Pulmonary artery endothelial cell (primary cell): ENCODE data around the gene TSPEAR. TPM values are rescaled to one million over a fixed set of nuclear protein-coding genes. Genes with fewer than 3 reads are reported as not detected.
"Not testable (repeated sequence)": the region's sequence is repeated elsewhere in the genome, so short reads cannot be mapped to it uniquely, and the experiment has no call there.

Experiments used
- DNase-seq: peaks from one replicate; pipeline ENCODE4 v3.0.0-alpha.2; 2011; ENCODE audit warnings: low read depth, low spot score
- total RNA-seq: library from RNA; depleted of rRNA; stranded (reverse); fragments of >200 nt; gene quantifications from 2 replicates; pipeline ENCODE4 v1.2.3, GENCODE V29; 2014

The TSPEAR gene
- total RNA-seq, 1 donor from 2014 or later: not detected

- DNase-seq: no peak
Measured at GRCh38 chr21:44592446-44593311, 118.7 kb downstream of the TSPEAR start, which contains the start of gene KRTAP10-6. KRTAP10-6 (minus strand) TSS chr21:44592505; CDS start chr21:44592484, 21 bp downstream.

GRCh38 chr21:44591801-44592130 is 119.6 kb downstream of the TSPEAR start:
- DNase-seq: not testable (repeated sequence)

- DNase-seq: not testable (repeated sequence)
Measured at GRCh38 chr21:44590897-44591800, 120.2 kb downstream of the TSPEAR start.

- no peak for DNase-seq
Measured at GRCh38 chr21:44590311-44590721, 121.1 kb downstream of the TSPEAR start.

- DNase-seq: no peak
Measured at GRCh38 chr21:44589586-44590305, 121.6 kb downstream of the TSPEAR start.

GRCh38 chr21:44589094-44589493 is 122.3 kb downstream of the TSPEAR start:
- DNase-seq: no peak

- no peak for DNase-seq
Measured at GRCh38 chr21:44585892-44586291, 125.5 kb downstream of the TSPEAR start.

- no peak for DNase-seq
Measured at GRCh38 chr21:44583800-44584147, 127.6 kb downstream of the TSPEAR start.

GRCh38 chr21:44583089-44583799 is 128.1 kb downstream of the TSPEAR start:
- no peak for DNase-seq

- DNase-seq: no peak
Measured at GRCh38 chr21:44582055-44582454, 129.3 kb downstream of the TSPEAR start.

GRCh38 chr21:44581158-44581557 is 130.2 kb downstream of the TSPEAR start:
- no peak for DNase-seq

- not testable (repeated sequence) for DNase-seq
Measured at GRCh38 chr21:44580231-44580821, 131.0 kb downstream of the TSPEAR start, which contains the start of gene KRTAP10-5. KRTAP10-5 (minus strand) TSS chr21:44580604; CDS start chr21:44580578, 26 bp downstream.

GRCh38 chr21:44579833-44580144 is 131.6 kb downstream of the TSPEAR start:
- no peak for DNase-seq

GRCh38 chr21:44579056-44579832 is 132.1 kb downstream of the TSPEAR start:
- no peak for DNase-seq

GRCh38 chr21:44578371-44579055 is 132.9 kb downstream of the TSPEAR start:
- no peak for DNase-seq

GRCh38 chr21:44576025-44576420 is 135.3 kb downstream of the TSPEAR start:
- DNase-seq: no peak

- DNase-seq: no peak
Measured at GRCh38 chr21:44575307-44576024, 135.9 kb downstream of the TSPEAR start.

- DNase-seq: no peak
Measured at GRCh38 chr21:44574457-44575306, 136.7 kb downstream of the TSPEAR start.
